Mucosa of rectum (tissue), 2 donors: Measurements from ENCODE around the gene EPHA5.

Experiments used
- H3K27ac ChIP-seq, 2 donors: one replicate each; pipeline ENCODE4 v1.7.0; 2013; ENCODE audit warnings: inconsistent platforms in 2 of 2, low read depth in 2 of 2, low read length in 2 of 2
- H3K27me3 ChIP-seq, 2 donors: one replicate each; pipeline ENCODE4 v1.7.0; 2013; ENCODE audit warnings: low read length in 2 of 2; ENCODE audit not compliant: control insufficient read depth in 2 of 2, insufficient read depth in 2 of 2
- H3K36me3 ChIP-seq, 2 donors: one replicate each; pipeline ENCODE4 v1.7.0; 2013; ENCODE audit warnings: low read length in 2 of 2; ENCODE audit not compliant: control insufficient read depth in 2 of 2, insufficient read depth in 2 of 2
- H3K4me1 ChIP-seq, 2 donors: one replicate each; pipeline ENCODE4 v1.7.0; 2013; ENCODE audit warnings: low read length in 2 of 2, mild to moderate bottlenecking in 1 of 2; ENCODE audit not compliant: control insufficient read depth in 2 of 2, insufficient read depth in 2 of 2
- H3K4me3 ChIP-seq, 2 donors: one replicate each; pipeline ENCODE4 v1.7.0; 2013; ENCODE audit warnings: low read length in 2 of 2
- H3K9ac ChIP-seq, 2 donors: one replicate each; pipeline ENCODE4 v1.7.0; 2013; ENCODE audit warnings: low read length in 2 of 2, low read depth in 1 of 2, mild to moderate bottlenecking in 1 of 2
- H3K9me3 ChIP-seq, 2 donors: one replicate each; pipeline ENCODE4 v1.7.0; 2013; ENCODE audit warnings: low read length in 2 of 2; ENCODE audit not compliant: control insufficient read depth in 2 of 2
- donor health status: healthy.
- donor health status: Normal muscosa, but diverticular disease.

Gene EPHA5

DNA sequence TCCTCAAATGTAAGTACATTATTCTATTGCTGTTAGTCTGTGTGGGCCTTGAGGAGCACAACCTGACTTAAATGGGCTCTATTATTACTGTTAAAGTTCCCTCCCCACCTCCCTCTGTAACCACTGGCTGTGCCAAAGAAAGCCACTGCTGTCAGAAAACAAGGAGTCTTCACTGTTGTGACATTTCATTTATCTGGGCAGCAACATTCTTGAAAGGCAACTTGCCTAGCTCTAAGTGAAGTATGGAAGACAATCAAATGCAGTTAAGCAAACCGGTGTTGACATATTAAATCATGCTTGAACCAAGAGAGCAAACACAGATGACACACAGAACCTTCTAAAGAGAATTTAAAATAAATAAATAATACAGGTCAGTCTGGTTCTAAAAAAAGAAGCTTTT lies 81.0 kb downstream of the EPHA5 start:
- no peaks in the 10 kb centered on the region for H3K27me3 ChIP-seq
- no peak overlapping the region for H3K4me3 ChIP-seq
- H3K36me3 ChIP-seq, result no peaks in the 10 kb centered on the region
- no peaks in the 10 kb centered on the region for H3K4me1 ChIP-seq
- H3K9me3 ChIP-seq, result no peaks in the 10 kb centered on the region
- no peak overlapping the region for H3K9ac ChIP-seq
- no peak overlapping the region for H3K27ac ChIP-seq

DNA sequence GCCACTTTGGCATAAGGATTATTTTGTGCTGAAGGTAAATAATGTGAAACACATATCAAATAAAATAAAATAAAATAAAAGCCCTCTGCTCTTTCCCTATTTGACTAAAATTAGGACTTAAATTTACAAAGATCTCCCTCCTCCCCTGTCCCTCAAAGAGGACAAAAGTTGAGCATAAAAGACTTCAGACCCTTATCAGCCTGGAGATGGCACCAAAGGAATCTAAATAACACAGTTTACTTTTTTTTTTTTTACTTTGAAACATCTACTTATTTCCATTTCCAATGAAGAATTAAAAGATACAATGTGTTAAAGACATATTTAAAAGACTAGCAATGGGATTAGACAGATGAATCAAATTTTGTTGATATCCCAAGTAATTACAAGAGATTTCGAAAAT lies 89.7 kb downstream of the EPHA5 start:
- H3K27ac ChIP-seq, result no peak overlapping the region
- H3K4me3 ChIP-seq, result no peak overlapping the region
- H3K36me3 ChIP-seq, result no peaks in the 10 kb centered on the region
- H3K9me3 ChIP-seq, result no peaks in the 10 kb centered on the region
- no peaks in the 10 kb centered on the region for H3K4me1 ChIP-seq
- no peaks in the 10 kb centered on the region for H3K27me3 ChIP-seq
- H3K9ac ChIP-seq, result no peak overlapping the region

DNA sequence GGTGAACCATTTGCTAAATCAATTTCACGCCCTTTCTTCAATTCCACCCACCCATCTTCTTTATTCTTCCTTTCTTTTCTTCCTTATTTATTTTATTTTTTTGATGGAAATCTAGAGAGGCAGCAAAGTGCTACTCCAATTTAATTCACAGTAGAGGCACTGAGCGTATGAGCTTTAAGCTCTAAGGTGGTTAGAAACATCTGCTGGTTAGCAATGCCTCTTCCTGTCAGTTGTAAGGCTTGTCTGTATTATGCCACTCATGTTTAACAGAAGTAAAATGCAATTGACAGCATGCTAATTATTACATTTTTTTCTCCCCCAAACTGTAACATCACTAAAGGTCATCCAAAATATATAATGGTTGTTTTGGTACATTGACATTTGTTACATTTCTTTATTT lies 103.8 kb downstream of the EPHA5 start:
- Histone ChIP-seq H3K27me3 (no peaks in the 10 kb centered on the region), H3K9me3 (no peaks in the 10 kb centered on the region), H3K36me3 (no peaks in the 10 kb centered on the region), H3K4me3 (no peak overlapping the region), H3K27ac (no peak overlapping the region), H3K9ac (no peak overlapping the region), H3K4me1 (no peaks in the 10 kb centered on the region)

DNA sequence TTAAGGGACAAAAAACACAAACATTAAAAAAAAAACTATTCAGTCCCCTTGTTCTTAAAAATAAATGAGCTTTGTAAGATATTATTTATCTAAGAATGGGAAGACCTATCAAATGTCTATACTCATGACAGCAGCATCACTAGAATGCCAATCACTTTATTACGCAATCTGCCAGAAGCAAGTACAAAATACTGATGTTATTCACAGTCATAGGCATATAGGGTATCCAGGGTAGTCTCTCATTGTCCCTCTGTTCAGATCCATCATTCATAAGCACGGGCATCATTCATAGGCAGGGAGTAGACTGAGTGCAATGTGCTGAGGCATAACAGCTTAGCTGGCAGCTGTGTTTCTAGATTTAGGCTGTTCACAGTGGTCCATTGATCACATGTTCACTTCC lies 109.1 kb downstream of the EPHA5 start:
- no peak overlapping the region for H3K4me3 ChIP-seq
- H3K4me1 ChIP-seq, result no peaks in the 10 kb centered on the region
- no peaks in the 10 kb centered on the region for H3K9me3 ChIP-seq
- H3K27ac ChIP-seq, result no peak overlapping the region
- no peak overlapping the region for H3K9ac ChIP-seq
- no peaks in the 10 kb centered on the region for H3K27me3 ChIP-seq
- H3K36me3 ChIP-seq, result no peaks in the 10 kb centered on the region

DNA sequence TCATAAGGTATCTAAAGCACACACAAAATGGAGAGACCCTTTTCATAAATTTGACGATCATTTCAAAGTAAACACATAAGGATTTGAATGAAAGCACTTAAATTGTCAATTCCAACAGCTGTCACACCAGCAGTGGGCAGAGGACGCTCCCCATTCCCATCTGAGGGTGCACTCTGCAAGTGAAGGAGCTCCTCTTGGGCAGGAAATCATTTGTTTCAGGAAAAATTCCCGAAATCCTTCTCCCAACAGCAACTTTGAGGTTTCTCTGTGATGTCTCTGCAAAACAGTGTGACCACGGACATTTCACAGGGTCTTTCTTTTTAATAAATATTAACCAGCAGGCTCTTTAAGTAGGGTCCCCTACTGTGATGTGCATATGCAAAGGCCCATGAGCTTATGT lies 111.0 kb downstream of the EPHA5 start:
- Histone ChIP-seq H3K4me3 (no peak overlapping the region), H3K27ac (no peak overlapping the region), H3K9ac (no peak overlapping the region), H3K36me3 (no peaks in the 10 kb centered on the region), H3K4me1 (no peaks in the 10 kb centered on the region), H3K9me3 (no peaks in the 10 kb centered on the region), H3K27me3 (no peaks in the 10 kb centered on the region)

DNA sequence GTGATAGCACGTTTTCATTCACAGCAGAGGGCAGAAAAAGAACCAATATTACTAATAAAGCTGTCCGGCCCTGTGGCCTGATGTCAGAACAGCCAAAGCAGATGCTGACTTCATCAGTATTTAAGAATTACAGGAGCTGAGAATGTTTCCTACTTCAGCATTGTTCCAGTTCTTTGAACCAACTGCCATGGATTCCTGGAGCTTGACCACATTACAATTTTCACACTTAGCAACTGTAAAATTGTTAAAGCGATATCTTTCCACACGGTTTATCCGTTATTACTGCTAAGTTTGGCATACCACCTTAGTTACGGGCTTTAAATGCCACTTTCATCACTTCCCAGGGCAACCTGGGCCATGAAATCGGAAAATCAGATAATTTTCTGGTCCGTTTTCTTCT lies 118.2 kb downstream of the EPHA5 start:
- no peaks in the 10 kb centered on the region for H3K9me3 ChIP-seq
- H3K4me1 ChIP-seq, result no peaks in the 10 kb centered on the region
- H3K9ac ChIP-seq, result no peak overlapping the region
- H3K27ac ChIP-seq, result no peak overlapping the region
- no peaks in the 10 kb centered on the region for H3K27me3 ChIP-seq
- no peaks in the 10 kb centered on the region for H3K36me3 ChIP-seq
- no peak overlapping the region for H3K4me3 ChIP-seq

DNA sequence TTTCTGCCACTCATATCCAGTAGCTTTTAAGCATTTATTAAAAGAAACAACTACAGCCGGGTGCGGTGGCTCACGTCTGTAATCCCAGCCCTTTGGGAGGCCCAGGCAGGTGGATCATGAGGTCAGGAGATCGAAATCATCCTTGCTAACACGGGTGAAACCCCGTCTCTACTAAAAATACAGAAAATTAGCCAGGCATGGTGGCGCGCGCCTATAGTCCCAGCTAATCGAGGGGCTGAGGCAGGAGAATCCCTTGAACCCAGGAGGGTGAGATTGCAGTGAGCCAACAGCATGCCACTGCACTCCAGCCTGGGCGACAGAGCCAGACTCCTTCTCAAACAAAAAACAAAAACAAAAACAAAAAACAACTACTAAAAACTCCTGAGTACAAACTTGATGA lies 119.8 kb downstream of the EPHA5 start:
- Histone ChIP-seq H3K4me3 (no peak overlapping the region), H3K4me1 (no peaks in the 10 kb centered on the region), H3K36me3 (no peaks in the 10 kb centered on the region), H3K27me3 (no peaks in the 10 kb centered on the region), H3K9ac (no peak overlapping the region), H3K27ac (no peak overlapping the region), H3K9me3 (no peaks in the 10 kb centered on the region)

DNA sequence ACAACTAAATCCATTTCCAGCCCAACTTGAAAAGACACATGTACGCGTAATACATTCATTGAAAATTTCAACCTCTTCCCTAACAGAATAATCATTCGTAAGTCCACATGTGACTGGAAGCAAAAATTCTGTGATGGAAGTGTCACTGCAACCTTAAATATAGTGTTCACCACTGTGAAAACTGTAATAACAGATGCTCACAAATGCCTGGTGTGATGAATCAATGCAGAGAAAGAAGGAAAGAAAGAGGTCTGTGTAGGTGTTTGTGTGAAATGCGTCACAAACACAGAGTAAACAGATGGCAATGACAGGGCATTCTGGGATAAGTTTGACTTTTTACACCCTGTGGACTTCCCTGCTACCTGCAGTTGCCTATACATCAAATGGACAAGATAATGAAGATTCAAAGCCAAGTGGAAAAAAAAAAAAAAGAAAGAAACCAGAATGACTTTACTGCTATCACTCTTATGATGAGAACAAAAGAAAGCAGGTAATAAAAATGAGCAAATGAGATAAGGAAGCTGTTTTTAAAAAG lies 123.3 kb downstream of the EPHA5 start:
- H3K27ac ChIP-seq, result no peak overlapping the region
- no peak overlapping the region for H3K4me3 ChIP-seq
- no peaks in the 10 kb centered on the region for H3K27me3 ChIP-seq
- no peaks in the 10 kb centered on the region for H3K4me1 ChIP-seq
- no peaks in the 10 kb centered on the region for H3K9me3 ChIP-seq
- no peak overlapping the region for H3K9ac ChIP-seq
- no peaks in the 10 kb centered on the region for H3K36me3 ChIP-seq

DNA sequence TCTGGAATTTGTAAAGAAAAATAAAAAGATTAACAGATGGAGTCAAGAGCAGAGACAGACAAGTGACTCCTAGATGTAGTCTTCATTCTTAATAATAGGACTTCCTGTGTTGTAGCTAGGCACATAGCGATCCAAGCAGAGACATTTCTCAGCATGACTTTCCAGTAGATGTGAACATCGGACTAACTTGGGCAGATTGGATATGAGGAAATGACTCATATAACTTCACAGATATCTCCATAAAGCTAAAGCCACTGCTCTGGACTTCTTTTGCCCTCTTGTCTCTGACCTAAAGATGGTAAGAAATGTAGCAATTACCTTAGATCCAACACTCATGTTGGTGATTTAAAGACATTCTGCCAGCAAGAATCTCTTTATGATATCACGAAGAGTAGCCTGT lies 131.7 kb downstream of the EPHA5 start:
- no peak overlapping the region for H3K9ac ChIP-seq

DNA sequence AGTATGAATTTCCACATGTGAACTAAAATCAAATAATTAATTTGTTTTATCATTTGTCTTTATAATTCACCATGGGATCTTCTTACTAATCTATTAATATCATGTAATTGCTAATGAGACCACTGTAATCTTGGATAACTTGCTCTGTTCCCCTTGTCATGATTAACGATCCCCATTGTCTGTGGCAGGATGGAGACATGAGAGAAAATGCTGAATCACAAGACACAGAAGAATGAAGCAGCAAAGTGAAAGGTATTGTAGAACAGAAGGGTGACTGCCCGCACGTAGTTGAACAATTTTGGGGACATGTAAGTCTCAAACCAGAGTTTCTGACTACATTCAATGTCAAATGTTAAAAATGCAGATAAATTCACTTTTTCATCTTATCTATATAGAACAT lies 135.2 kb downstream of the EPHA5 start:
- H3K36me3 ChIP-seq, result no peaks in the 10 kb centered on the region
- H3K4me3 ChIP-seq, result no peak overlapping the region
- no peak overlapping the region for H3K9ac ChIP-seq
- H3K27ac ChIP-seq, result no peak overlapping the region
- H3K9me3 ChIP-seq, result no peaks in the 10 kb centered on the region
- no peaks in the 10 kb centered on the region for H3K27me3 ChIP-seq
- no peaks in the 10 kb centered on the region for H3K4me1 ChIP-seq

More for the DNA sequence above, 131.7 kb downstream of the EPHA5 start:
- Histone ChIP-seq H3K4me3 (no peak overlapping the region), H3K27ac (no peak overlapping the region), H3K27me3 (no peaks in the 10 kb centered on the region), H3K36me3 (no peaks in the 10 kb centered on the region), H3K9me3 (no peaks in the 10 kb centered on the region), H3K4me1 (no peaks in the 10 kb centered on the region)

DNA sequence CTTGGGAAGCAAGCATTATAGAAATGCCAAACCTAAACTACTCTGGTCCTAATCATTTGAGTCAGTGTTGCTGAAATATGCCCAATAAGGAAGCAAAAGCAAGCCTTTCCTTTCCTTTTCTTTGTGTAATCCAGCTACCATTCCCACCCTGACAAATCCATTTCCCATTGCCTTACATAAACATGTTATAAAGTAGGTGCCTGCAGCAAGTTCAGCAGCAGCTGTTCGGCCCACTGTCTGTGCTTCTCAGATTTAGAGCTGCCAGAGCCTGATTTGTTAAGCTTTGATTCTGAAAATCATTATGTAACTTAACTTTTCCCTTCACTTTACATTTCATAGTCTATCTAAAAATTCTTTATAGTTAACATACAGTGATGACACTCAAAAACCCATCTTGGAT lies 148.6 kb downstream of the EPHA5 start:
- H3K4me3 ChIP-seq, result no peak overlapping the region
- H3K9me3 ChIP-seq, result no peaks in the 10 kb centered on the region
- H3K27me3 ChIP-seq, result no peaks in the 10 kb centered on the region
- H3K4me1 ChIP-seq, result no peaks in the 10 kb centered on the region
- no peak overlapping the region for H3K27ac ChIP-seq
- H3K36me3 ChIP-seq, result no peaks in the 10 kb centered on the region
- no peak overlapping the region for H3K9ac ChIP-seq
